Bronchial epithelial cell (primary cell): ENCODE measurements around the gene FNIP2. TPM values are rescaled to one million over a fixed set of nuclear protein-coding genes. Genes with fewer than 3 reads are reported as not detected.
"Not testable (repeated sequence)": the region's sequence is repeated elsewhere in the genome, so short reads cannot be mapped to it uniquely, and the experiment has no call there.

Source experiments
- DNase-seq: peaks from one replicate; pipeline ENCODE4 v3.0.0-alpha.2; 2010; ENCODE audit warnings: low read depth
- FAIRE-seq: peaks from 2 replicates; lab custom pipeline; 2011; peaks lifted over from hg19 to GRCh38; lab: Jason Lieb, UNC
- H3K27me3 ChIP-seq: 2 replicates; pipeline ENCODE4 v1.5.1; 2011; ENCODE audit warnings: low read length; ENCODE audit not compliant: control insufficient read depth, insufficient read depth
- H3K36me3 ChIP-seq: 2 replicates; pipeline ENCODE4 v1.5.1; 2011; ENCODE audit warnings: low read length; ENCODE audit not compliant: control insufficient read depth, insufficient read depth
- H3K4me3 ChIP-seq: 2 replicates; pipeline ENCODE4 v1.5.1; 2011; ENCODE audit warnings: mild to moderate bottlenecking, low read depth, low read length, control low read depth
- total RNA-seq: library from RNA; depleted of rRNA; stranded (reverse); fragments of >200 nt; gene quantifications from 2 replicates; pipeline ENCODE4 v1.2.1, GENCODE V29; 2014
- TF ChIP-seq, protein P1 (sequence below): IDR thresholded peaks from 2 replicates; pipeline ENCODE4 v1.5.1; 2011; ENCODE audit warnings: mild to moderate bottlenecking, moderate library complexity, low read length, control low read depth, inconsistent platforms; ENCODE audit not compliant: insufficient read depth, severe bottlenecking

FNIP2 gene
- total RNA-seq, 1 donor from 2014 or later, result 16.6 TPM

DNA sequence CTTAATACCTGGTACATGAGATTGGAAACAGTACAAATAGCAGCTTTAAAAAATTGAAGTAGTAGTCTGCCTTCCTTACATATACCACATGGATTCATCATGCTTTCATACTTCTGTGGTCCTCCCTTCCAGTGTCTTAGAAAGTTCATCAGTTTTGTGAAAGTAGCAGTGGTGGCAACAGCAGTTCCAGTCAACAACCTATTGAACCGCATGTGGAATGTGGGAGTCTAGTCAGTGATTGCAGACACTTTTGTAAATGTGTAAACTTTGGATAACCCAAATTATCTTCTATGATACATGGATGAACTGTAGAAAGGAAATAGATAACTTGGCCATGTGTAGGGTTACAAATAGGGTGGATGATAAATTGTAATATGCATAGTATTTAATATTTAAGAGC is 34.1 kb downstream of the FNIP2 start:
- Histone ChIP-seq H3K36me3 (no peaks in the 10 kb centered on the region), H3K4me3 (no peak overlapping the region), H3K27me3 (no peaks in the 10 kb centered on the region)
- DNase-seq (no peak), FAIRE-seq (no peak)
- TF ChIP-seq, protein P1, sequence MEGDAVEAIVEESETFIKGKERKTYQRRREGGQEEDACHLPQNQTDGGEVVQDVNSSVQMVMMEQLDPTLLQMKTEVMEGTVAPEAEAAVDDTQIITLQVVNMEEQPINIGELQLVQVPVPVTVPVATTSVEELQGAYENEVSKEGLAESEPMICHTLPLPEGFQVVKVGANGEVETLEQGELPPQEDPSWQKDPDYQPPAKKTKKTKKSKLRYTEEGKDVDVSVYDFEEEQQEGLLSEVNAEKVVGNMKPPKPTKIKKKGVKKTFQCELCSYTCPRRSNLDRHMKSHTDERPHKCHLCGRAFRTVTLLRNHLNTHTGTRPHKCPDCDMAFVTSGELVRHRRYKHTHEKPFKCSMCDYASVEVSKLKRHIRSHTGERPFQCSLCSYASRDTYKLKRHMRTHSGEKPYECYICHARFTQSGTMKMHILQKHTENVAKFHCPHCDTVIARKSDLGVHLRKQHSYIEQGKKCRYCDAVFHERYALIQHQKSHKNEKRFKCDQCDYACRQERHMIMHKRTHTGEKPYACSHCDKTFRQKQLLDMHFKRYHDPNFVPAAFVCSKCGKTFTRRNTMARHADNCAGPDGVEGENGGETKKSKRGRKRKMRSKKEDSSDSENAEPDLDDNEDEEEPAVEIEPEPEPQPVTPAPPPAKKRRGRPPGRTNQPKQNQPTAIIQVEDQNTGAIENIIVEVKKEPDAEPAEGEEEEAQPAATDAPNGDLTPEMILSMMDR, result no peak

DNA sequence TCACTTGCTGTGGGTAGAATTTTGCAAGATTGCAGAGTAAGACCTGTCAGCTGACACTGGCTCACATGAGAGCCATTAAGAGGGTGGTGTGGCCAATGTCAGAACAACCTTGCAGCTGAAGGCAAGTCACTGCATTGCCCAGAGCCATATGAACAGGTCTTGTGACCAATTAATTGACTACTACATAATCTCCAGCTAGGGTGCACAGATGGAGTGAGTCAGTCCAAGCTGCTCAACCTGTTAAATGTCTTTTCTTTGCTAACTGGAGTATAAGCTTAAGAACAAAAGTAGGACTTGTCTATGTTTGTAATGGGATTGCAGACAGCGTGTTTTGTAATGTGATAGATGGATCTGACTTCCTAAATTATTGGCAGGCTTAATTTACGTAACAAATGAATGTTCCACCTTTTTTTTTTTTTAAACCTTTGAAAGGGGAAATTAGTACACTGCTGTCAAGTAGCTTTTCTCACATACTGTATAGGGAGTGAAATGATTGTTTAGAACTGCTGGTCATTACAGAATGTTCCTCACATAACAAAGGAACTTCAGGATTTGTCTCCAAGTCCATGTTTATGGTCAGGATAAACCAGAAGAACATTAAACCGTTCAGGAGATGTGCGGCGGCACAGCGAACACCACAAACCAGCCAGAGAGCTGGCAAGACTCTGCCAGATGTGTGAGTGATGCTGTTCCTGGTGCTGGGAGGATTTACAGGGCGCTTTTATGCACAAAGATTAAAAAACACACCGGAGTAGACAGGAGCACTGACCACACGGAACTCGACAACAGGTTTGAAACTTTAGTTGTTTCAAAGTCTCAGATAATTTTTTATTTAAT is 37.0 kb downstream of the FNIP2 start:
- TF ChIP-seq, protein P1, result no peak
- no peaks in the 10 kb centered on the region for H3K27me3 ChIP-seq
- FAIRE-seq, result no peak
- H3K36me3 ChIP-seq, result no peaks in the 10 kb centered on the region
- DNase-seq, result peak; percentile 95
- no peak overlapping the region for H3K4me3 ChIP-seq

DNA sequence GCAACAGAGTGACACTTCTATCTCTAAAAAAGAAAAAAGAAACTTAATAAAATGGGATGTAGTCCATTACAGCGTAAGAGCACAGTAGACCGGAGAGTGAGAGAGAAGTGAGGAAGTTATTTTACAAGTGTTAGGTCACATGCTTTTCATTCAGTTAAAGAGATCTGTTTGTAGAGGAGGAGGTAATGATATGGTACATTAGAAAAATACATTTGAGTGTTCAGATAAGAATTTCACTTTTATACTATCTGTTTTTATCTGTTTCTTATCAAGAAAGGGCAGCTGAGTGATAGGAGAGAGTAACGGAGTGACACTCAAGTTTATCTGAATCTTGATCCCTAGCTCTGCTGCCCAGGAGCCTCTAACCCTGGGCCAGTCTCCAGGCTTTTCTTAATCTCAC is 38.9 kb downstream of the FNIP2 start:
- Histone ChIP-seq H3K4me3 (no peak overlapping the region), H3K36me3 (no peaks in the 10 kb centered on the region), H3K27me3 (no peaks in the 10 kb centered on the region)
- TF ChIP-seq, protein P1, result no peak
- DNase-seq (no peak), FAIRE-seq (no peak)

DNA sequence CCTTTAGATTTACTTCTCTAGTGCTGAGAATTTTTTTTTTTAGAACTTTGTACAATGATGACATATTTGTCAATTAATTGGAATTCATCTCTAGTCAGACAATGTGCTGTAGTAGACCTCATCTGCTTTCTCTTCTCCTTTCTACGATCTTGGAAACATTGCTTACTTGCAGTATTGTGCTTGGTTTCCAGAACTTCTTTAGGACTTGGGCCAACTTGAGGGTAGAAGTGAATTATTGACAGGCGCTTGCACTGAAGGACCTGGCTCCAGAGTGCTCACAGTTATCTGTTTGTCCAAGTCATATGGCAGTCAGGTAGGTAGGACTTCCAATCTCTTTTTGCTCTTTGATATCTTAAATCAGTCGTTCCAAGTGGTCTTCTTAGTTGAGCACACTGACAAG is 39.6 kb downstream of the FNIP2 start:
- no peak overlapping the region for H3K4me3 ChIP-seq
- DNase-seq (no peak), FAIRE-seq (no peak)
- H3K27me3 ChIP-seq, result no peaks in the 10 kb centered on the region
- TF ChIP-seq, protein P1, result no peak
- H3K36me3 ChIP-seq, result no peaks in the 10 kb centered on the region

DNA sequence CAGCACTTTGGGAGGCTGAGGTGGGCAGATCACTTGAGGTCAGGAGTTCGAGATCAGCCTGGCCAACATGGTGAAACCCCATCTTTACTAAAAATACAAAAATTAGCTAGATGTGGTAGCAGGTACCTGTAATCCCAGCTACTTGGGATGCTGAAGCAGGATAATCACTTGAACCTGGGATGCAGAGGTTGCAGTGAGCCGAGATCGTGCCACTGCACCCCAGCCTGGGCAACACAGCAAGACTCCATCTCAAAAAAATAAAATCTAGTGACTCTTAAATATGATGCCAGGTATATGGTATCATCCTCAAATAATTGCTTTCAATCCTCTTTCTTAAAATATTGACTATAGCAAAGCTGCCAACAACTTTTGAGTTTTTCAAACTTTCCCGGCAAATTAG is 40.4 kb downstream of the FNIP2 start:
- not testable (repeated sequence) for DNase-seq, H3K27me3 ChIP-seq, FAIRE-seq, H3K36me3 ChIP-seq, H3K4me3 ChIP-seq

DNA sequence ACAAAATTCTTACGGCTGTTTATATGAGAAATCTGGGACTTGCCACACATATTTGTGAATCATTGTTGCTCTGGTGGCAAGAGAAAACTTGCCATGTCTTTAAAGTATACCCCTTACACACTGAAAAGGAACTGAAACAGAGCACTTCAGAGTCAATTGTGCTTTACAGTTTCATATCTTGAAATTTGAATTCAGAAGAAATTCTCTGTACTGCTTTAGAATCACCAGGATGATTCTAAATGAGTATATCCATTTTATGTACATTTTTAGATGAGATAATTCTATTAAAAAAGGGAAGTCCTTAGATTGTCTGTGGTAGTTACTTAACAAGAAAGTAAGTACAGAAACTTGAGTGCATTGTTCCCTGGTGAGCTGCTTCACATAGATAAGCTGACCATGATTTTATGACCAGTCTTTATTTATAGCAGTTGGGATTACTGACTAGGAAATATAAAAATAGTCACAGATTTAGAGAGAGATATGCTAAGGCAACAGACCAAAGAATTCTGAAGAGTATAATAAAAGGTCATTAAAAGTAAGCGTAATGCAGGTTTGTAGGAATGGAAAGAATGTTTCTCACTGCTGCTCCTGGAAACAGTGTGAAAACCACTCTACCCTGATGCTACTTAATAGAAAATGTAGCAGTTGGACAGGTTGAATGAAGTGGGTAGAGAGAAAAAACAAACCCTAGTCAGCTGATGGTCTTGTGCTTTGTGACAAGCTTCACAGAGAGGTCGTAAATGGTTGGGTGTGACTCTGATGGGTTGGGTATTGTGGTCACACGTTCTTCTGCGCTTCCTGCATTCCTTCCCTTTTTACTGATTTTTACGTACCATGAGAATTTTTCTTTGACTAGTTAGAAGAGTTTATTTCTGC is 41.0 kb downstream of the FNIP2 start:
- no peaks in the 10 kb centered on the region for H3K36me3 ChIP-seq
- DNase-seq (peak; percentile 71), FAIRE-seq (no peak)
- TF ChIP-seq, protein P1, result no peak
- no peak overlapping the region for H3K4me3 ChIP-seq
- no peaks in the 10 kb centered on the region for H3K27me3 ChIP-seq
